ENCODE data around the gene CALHM4. TPM values are rescaled to one million over a fixed set of nuclear protein-coding genes. Genes with fewer than 3 reads are reported as not detected.

Gene CALHM4, protein sequence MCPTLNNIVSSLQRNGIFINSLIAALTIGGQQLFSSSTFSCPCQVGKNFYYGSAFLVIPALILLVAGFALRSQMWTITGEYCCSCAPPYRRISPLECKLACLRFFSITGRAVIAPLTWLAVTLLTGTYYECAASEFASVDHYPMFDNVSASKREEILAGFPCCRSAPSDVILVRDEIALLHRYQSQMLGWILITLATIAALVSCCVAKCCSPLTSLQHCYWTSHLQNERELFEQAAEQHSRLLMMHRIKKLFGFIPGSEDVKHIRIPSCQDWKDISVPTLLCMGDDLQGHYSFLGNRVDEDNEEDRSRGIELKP
- not detected in 2 replicates for polyA plus RNA-seq (2011; rRNA removed)
- not detected in 2 replicates for polyA plus RNA-seq (2012; cell fraction: cytosol; rRNA removed)
- polyA plus RNA-seq (2012; cell fraction: nucleus; rRNA removed): not detected in 2 replicates
- not detected in 3 replicates for polyA plus RNA-seq (2017; fragmentation: RNase III; extraction: RNeasy Plus Mini Kit Qiagen cat#74134 plus additional on column Dnase treatment)
- not detected in 2 replicates for polyA minus RNA-seq (2011; rRNA and poly(A)+ RNA removed)

GRCh38 chr6:116553451-116553850, at the start of gene CALHM4:
Gene CALHM4 (plus strand): TSS chr6:116553751. CDS start chr6:116553794, 43 bp downstream.
- FAIRE-seq (no peak), ATAC-seq (no peak), DNase-seq (ENCODE audit: low read depth in 1 of 2, low spot score in 1 of 2) (no peak)
- peaks cover 28% of the 10 kb centered on the region for H3K4me1 ChIP-seq
- CTCF ChIA-PET: interaction anchor here (1.1 to 2.6 kb wide), 3 partner anchors 18 to 285 kb away, joined by 3 to 6 read pairs (median 4); no protein-coding TSS in a partner anchor
- H3K9me3 ChIP-seq: no peaks in the 10 kb centered on the region
- H3K27ac ChIP-seq: no peak within 1 kb of the TSS
- H3K4me2 ChIP-seq: no peak within 1 kb of the TSS
- TF ChIP-seq PBX3 (IDR thresholded peaks at IDR 0.05): no peak
- no peak for TF ChIP-seq HEYL (CRISPR knock-in tag; IDR thresholded peaks at IDR 0.05)
- no peak for TF ChIP-seq FOSB (CRISPR knock-in tag; IDR thresholded peaks at IDR 0.05)
- TF ChIP-seq, protein P1, sequence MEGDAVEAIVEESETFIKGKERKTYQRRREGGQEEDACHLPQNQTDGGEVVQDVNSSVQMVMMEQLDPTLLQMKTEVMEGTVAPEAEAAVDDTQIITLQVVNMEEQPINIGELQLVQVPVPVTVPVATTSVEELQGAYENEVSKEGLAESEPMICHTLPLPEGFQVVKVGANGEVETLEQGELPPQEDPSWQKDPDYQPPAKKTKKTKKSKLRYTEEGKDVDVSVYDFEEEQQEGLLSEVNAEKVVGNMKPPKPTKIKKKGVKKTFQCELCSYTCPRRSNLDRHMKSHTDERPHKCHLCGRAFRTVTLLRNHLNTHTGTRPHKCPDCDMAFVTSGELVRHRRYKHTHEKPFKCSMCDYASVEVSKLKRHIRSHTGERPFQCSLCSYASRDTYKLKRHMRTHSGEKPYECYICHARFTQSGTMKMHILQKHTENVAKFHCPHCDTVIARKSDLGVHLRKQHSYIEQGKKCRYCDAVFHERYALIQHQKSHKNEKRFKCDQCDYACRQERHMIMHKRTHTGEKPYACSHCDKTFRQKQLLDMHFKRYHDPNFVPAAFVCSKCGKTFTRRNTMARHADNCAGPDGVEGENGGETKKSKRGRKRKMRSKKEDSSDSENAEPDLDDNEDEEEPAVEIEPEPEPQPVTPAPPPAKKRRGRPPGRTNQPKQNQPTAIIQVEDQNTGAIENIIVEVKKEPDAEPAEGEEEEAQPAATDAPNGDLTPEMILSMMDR (IDR thresholded peaks at IDR 0.05): no peak
- no peak for TF ChIP-seq RNF2 (IDR thresholded peaks at IDR 0.05; ENCODE audit: borderline replicate concordance, low read depth)
- no peak for TF ChIP-seq MYC (IDR thresholded peaks at IDR 0.05; ENCODE audit: borderline replicate concordance, low read length)
- TF ChIP-seq ZNF302 (CRISPR knock-in tag; IDR thresholded peaks at IDR 0.05): no peak
- TF ChIP-seq CEBPB (IDR thresholded peaks at IDR 0.05): no peak
- TF ChIP-seq BHLHE40 (IDR thresholded peaks at IDR 0.05; ENCODE audit: low read depth, low read length): no peak
- TF ChIP-seq PHF8 (IDR thresholded peaks at IDR 0.05; ENCODE audit: borderline replicate concordance, low read depth): no peak
- no peak for TF ChIP-seq HDAC2 (IDR thresholded peaks at IDR 0.05)
- no peak for TF ChIP-seq FOXS1 (CRISPR knock-in tag; IDR thresholded peaks at IDR 0.05)
- TF ChIP-seq EP300 (IDR thresholded peaks at IDR 0.05): no peak
- TF ChIP-seq CHD2 (IDR thresholded peaks at IDR 0.05; ENCODE audit: low read length, partially characterized antibody): no peak
- TF ChIP-seq NFE2L2 (conservative IDR thresholded peaks at IDR 0.05; ENCODE audit: low read length): no peak
- no peak for TF ChIP-seq RARB (CRISPR knock-in tag; IDR thresholded peaks at IDR 0.05)
- H3K4me3 ChIP-seq: no peak within 1 kb of the TSS
- POLR2A ChIA-PET: interaction anchor here (1.2 kb wide), 1 partner anchor 18 kb away, joined by 4 read pairs; the partner anchor contains the start of gene RWDD1

DNA sequence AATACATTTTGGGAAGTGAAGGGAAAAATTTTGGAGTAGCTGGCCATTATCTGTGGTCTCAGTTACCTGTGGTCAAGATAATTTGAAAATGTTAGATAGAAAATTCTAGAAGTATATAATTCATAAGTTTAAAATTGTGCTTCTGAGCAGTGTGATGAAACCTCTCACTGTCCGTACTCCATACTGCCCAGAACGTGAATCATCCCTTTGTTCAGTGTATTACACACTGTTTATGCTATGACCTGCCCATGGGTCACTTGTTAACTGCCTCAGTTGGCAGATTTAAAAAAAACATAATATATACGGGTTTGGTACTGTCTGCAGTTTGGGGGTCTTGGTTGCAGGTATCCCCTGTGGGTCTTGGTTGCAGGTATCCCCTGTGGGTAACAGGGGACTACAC, 46.2 kb upstream of the CALHM4 start:
- ChIA-PET POLR2A (no interaction called here), CTCF (no interaction called here)
- no peak for TF ChIP-seq HOXB5 (CRISPR knock-in tag; IDR thresholded peaks at IDR 0.05)
- no peak for TF ChIP-seq HOXB13 (CRISPR knock-in tag; IDR thresholded peaks at IDR 0.05; ENCODE audit: low read depth)
- no peak for TF ChIP-seq HOXA7 (CRISPR knock-in tag; IDR thresholded peaks at IDR 0.05)
- no peak for TF ChIP-seq EP300 (IDR thresholded peaks at IDR 0.05)
- TF ChIP-seq KDM5A (IDR thresholded peaks at IDR 0.05): no peak
- no peak for TF ChIP-seq NR3C1 (IDR thresholded peaks at IDR 0.05)
- TF ChIP-seq RARB (CRISPR knock-in tag; IDR thresholded peaks at IDR 0.05): no peak
- TF ChIP-seq ZC3H11A (IDR thresholded peaks at IDR 0.05): no peak
- TF ChIP-seq, protein P2, sequence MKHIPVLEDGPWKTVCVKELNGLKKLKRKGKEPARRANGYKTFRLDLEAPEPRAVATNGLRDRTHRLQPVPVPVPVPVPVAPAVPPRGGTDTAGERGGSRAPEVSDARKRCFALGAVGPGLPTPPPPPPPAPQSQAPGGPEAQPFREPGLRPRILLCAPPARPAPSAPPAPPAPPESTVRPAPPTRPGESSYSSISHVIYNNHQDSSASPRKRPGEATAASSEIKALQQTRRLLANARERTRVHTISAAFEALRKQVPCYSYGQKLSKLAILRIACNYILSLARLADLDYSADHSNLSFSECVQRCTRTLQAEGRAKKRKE (CRISPR knock-in tag; IDR thresholded peaks at IDR 0.05; ENCODE audit: low read depth): no peak
- TF ChIP-seq FOSB (CRISPR knock-in tag; IDR thresholded peaks at IDR 0.05): no peak
- 33% methylated on average over 3 of the region's 3 CpGs for WGBS (ENCODE audit: missing lambda C conversion rate)
- FAIRE-seq: no peak
- H3K4me2 ChIP-seq: no peak overlapping the region
- no peaks in the 10 kb centered on the region for H3K4me1 ChIP-seq
- no peak overlapping the region for H3K27ac ChIP-seq
- no peak overlapping the region for H3K4me3 ChIP-seq
- DNase-seq (ENCODE audit: low read depth in 1 of 2, low spot score in 1 of 2): no peak
- no peak for ATAC-seq
- peaks cover 4% of the 10 kb centered on the region; the same call in 2 of the 3 replicates for H3K9me3 ChIP-seq
